GM21515 (cell line): ENCODE measurements around the gene SCUBE1.

Source experiments
- ATAC-seq: cut with Tn5 transposase; IDR thresholded peaks from one replicate; pipeline ENCODE4 v1.9.1; 2021; ENCODE audit not compliant: unreplicated experiment

Gene SCUBE1

GRCh38 chr22:43180670-43181069, 162.5 kb downstream of the SCUBE1 start:
- ATAC-seq: no peak

DNA sequence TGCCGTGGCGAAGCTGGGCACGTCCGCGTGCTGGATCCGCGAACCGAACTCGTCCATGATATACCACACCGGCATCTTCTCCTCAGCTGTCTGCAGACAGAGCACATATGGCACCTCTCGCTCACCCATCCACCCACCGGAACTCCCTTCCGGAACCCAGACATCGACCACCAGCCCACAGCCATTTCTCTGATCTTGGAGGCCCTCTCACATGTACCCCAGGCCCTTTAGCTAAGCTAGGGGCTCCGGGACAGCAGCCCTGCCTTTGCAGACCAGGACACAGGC, 163.3 kb downstream of the SCUBE1 start:
- no peak for ATAC-seq

DNA sequence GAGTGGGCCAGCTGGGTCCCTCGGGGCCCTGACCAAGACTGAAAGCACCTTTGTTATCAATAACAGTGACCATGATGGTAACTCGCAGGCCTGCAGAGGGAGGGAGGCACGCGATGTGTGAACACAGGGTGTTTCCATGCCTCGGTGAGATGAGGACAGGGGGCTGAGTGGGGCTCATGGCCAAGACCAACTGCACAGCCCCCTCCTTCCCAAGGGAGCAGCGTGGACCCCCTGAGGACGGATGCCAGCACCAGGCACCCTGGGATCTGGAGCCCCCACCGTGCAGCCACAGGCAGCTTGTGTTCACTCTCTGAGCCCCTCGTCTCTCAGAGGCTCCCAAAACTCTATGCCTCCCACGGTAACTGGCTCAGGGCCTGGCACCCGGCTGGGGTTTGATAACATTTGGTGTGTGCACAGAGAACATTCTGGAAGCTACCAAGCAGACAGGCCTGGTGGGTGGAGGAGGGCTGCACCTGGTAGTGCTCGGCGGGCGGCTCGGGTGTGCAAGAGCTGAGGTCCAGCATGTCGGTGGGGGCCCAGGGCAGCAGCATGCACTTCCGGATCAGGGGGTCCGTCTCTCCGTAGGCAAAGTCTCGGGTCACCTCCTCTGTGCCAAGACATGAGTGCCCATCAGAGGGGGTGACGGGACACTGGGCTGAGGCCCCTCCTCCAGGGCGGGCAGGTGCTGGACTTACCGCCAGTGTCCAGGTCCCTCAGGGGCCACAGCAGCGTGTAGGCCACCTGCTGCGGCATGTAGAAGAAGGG, 163.8 kb downstream of the SCUBE1 start:
- no peak for ATAC-seq

DNA sequence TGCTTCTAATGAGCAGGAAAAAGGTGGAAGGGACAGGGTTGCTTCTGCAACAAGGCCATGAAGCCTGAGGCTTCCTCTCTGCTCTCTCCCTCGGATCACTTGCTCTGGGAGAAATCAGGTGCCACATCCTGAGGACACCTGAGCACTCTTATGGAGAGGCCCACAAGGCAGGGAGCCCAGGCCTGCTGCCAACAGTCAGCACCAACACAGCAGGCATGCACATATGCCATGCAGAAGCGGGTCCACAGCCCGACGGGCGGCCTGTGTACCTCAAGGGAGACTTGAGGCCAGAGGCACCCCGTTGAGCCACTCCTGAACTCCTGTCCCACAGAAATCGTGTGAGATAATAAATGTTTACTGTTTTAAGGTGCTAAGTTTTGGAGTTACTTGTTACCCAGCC, 165.7 kb downstream of the SCUBE1 start:
- ATAC-seq: no peak

GRCh38 chr22:43176090-43176489, 167.1 kb downstream of the SCUBE1 start:
- no peak for ATAC-seq

GRCh38 chr22:43174941-43175531, 168.1 kb downstream of the SCUBE1 start:
- ATAC-seq: no peak

DNA sequence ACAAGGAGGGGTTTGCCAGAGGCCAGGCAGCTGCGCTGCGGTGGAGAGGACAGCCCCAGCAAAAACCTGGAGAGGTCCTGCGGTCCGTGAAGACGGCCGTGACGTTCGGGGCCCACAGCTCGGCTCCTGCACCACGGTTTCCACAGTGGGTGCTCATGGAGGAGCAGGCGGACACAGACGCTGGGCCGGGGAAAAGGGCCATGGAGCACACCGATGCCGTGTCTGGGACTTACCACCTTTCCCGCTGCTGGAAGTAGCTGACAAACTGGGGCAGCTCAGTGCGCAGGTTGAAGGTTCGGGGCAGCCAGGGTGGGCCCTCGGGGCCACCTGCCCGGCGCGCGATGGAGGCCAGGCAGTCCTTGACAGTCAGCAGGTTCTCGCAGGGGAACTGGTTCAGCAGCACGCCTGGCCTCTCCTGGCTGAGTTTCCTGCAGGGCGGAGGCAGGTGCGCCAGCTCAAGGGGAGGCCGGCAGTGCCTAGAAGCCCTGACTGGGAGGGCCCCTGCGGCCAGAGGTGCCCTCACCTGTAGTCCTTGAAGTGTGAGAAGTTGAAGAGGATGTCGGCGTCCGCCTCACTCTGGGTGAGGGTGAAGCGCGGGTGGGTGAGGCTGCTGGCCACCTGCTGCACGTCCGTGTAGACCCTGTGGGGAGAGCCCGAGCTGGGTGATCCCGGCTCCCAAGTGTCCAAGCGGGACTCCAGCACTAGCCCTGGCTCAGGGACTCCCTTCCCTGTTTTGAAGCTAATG, 169.0 kb downstream of the SCUBE1 start:
- ATAC-seq: no peak

- no peak for ATAC-seq
Measured at GRCh38 chr22:43173566-43173965, 169.6 kb downstream of the SCUBE1 start.

- no peak for ATAC-seq
Measured at GRCh38 chr22:43172191-43172590, 171.0 kb downstream of the SCUBE1 start.

DNA sequence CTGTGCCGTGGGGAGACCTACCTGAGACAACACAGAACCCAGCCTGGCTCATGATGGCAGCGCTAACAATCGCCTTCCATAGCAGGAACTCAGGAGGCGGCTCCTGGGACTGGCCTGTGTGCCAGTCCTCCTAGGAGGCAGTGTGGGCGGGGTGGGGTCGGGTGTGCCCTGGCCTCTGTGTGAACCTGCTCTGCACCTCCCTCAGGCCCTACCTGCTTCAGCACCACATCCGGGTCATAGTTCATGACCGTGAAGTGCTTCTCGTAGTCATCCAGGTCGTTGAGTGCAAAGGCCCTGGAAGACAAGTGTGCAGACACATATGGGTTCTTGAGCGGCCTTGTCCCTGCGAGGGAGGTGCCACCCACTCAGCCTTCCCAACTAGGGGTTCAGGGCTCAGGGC, 171.6 kb downstream of the SCUBE1 start:
- no peak for ATAC-seq

DNA sequence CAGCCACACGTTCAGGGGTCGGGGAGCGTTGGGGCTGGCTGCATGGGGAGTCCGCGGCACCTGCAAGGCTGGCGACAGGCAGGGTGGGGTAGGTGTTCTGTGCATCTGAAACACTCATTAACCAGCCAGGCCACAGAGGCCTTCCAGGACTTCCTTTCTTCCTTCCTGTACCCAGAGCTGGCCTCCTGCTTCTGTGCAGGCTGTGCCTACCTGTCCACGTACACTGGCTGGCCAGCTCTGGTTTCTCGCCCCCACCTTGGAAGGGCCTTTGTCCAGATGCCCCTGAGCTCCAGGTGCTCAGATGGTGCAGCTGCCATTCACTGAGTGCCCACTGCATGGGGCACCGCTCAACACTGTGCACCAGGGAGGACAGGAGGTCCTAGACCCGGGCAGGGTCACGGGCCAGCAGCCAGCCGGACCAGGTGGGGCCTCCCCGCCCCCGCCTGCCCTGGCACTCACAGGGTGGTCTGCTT, 172.1 kb downstream of the SCUBE1 start:
- no peak for ATAC-seq

DNA sequence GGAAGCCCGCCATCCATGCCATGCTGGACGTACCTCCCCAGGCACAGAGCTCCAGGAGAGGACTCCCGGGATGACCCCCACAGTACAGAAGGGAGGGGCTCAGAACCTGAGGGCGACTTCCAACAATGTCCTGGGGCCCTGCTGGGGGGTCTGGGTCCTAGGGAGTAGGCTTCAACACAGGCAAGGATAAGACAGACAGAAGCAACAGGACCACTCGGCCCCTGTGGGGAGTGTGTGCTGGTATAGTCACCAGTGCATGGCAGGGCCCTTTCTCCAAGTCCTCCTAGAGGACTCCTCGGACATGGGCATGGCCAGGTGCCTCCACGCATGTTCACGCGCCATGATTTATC, 173.1 kb downstream of the SCUBE1 start:
- no peak for ATAC-seq

- ATAC-seq: no peak
Measured at GRCh38 chr22:43169310-43170130, 173.7 kb downstream of the SCUBE1 start.

- ATAC-seq: no peak
Measured at GRCh38 chr22:43168471-43169309, 174.5 kb downstream of the SCUBE1 start.

GRCh38 chr22:43167001-43167589, 176.1 kb downstream of the SCUBE1 start:
- no peak for ATAC-seq

DNA sequence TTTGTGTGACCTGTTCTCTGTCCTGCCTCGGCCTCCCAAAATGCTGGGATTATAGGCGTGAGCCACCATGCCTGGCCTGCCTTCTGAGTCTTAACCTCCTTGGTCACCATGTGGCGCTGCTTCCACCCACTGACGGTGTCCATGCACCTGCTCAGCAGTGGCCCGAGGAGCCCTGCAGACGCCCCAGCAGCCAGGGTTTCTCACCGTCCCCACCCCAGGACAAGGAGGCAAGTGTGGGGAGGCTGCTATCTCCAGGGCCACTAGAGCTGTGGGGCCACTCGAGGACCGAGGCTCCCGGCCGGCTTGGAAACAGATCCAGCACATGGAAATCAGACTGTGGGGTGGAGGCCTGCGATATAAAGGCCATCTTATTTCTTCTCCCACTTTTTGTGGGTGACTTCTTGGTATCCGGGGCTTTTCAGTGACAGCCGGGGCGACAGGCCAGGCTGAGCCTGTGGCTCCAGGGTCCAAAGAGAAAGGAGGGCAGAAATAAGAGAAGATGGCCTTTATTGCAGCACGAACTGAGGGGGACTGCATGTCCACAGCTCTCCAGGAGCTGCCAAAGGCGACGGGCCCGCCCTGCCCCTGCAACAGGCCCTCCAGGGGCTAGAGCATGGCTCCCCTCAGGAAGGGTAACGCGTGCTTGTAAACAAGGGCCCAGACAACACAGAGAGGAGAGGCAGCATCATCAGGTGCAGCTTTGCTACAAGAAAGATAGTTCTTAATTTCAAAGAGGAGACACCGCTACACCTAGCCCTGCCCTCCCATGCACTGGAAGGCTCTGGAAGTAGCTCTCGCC, 176.8 kb downstream of the SCUBE1 start:
- no peak for ATAC-seq

GRCh38 chr22:43164636-43165035, 178.5 kb downstream of the SCUBE1 start:
- no peak for ATAC-seq

DNA sequence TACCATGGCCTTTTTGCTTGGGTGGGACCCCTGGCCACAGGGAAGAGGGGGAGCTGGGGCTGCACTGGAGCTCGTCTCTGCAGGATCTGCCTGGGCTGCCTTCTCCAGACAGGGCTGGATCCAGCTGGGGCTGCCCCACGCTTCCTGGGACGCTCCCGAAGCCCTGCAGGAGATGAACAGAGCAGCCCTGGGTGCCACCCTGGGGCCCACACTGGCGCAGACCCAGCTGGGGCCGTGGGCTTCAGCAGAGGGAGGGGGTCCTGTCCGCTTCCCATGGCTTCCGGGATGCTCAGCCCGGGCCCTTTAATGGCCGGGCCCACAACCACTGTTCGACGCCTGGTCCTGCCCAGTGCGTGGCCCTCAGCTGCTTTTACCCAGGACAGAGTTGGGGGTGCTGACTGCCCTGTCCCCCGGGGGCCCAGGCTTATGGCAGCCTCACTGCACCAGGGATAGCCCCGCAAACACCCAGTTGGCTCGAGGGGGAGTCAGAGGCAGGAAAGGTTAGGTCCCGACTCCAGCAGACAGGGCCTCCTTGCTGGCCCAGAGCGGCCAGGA, 179.9 kb downstream of the SCUBE1 start:
- ATAC-seq: no peak
